Measurements from ENCODE around the gene N4BP2.
A peak's percentile ranks its signal among the peaks of the same experiment; 100 is the strongest.

The N4BP2 gene

GRCh38 chr4:40152637-40153036 is 96.0 kb downstream of the N4BP2 start:
- peaks cover 5% of the 10 kb centered on the region for H3K4me1 ChIP-seq (ENCODE audit: control insufficient read depth, insufficient read depth, low read length)
- H3K9ac ChIP-seq (ENCODE audit: low read length) = no peak overlapping the region
- no peak for DNase-seq (ENCODE audit: low read depth)
- H3K27me3 ChIP-seq (replicated peaks; ENCODE audit: control insufficient read depth, insufficient read depth, low read length) = no peaks in the 10 kb centered on the region
- H3K4me3 ChIP-seq (ENCODE audit: low read length) = no peak overlapping the region
- no peaks in the 10 kb centered on the region for H3K36me3 ChIP-seq (ENCODE audit: control insufficient read depth, insufficient read depth, low read length, severe bottlenecking)
- peaks cover 4% of the 10 kb centered on the region for H3K9me3 ChIP-seq (ENCODE audit: control insufficient read depth, low read length)

GRCh38 chr4:40157436-40157835 is 100.8 kb downstream of the N4BP2 start:
- Histone ChIP-seq H3K27me3 (replicated peaks; ENCODE audit: control insufficient read depth, insufficient read depth, low read length) (no peaks in the 10 kb centered on the region), H3K4me3 (ENCODE audit: low read length) (no peak overlapping the region), H3K36me3 (ENCODE audit: control insufficient read depth, insufficient read depth, low read length, severe bottlenecking) (no peaks in the 10 kb centered on the region), H3K9ac (ENCODE audit: low read length) (no peak overlapping the region), H3K4me1 (ENCODE audit: control insufficient read depth, insufficient read depth, low read length) (peaks cover 5% of the 10 kb centered on the region), H3K9me3 (ENCODE audit: control insufficient read depth, low read length) (no peaks in the 10 kb centered on the region)
- peak; percentile 45 for DNase-seq (ENCODE audit: low read depth)

- no peak overlapping the region for H3K9ac ChIP-seq (ENCODE audit: low read length)
- no peaks in the 10 kb centered on the region for H3K27me3 ChIP-seq (replicated peaks; ENCODE audit: control insufficient read depth, insufficient read depth, low read length)
- no peaks in the 10 kb centered on the region for H3K36me3 ChIP-seq (ENCODE audit: control insufficient read depth, insufficient read depth, low read length, severe bottlenecking)
- no peak for DNase-seq (ENCODE audit: low read depth)
- peaks cover 5% of the 10 kb centered on the region for H3K4me1 ChIP-seq (ENCODE audit: control insufficient read depth, insufficient read depth, low read length)
- H3K9me3 ChIP-seq (ENCODE audit: control insufficient read depth, low read length) = no peaks in the 10 kb centered on the region
- H3K4me3 ChIP-seq (ENCODE audit: low read length) = no peak overlapping the region
Observed at GRCh38 chr4:40160258-40160657, 103.6 kb downstream of the N4BP2 start.

- H3K4me3 ChIP-seq (ENCODE audit: low read length) = no peak overlapping the region
- no peaks in the 10 kb centered on the region for H3K27me3 ChIP-seq (replicated peaks; ENCODE audit: control insufficient read depth, insufficient read depth, low read length)
- H3K9ac ChIP-seq (ENCODE audit: low read length) = no peak overlapping the region
- no peaks in the 10 kb centered on the region for H3K4me1 ChIP-seq (ENCODE audit: control insufficient read depth, insufficient read depth, low read length)
- no peak for DNase-seq (ENCODE audit: low read depth)
- peaks cover 13% of the 10 kb centered on the region for H3K9me3 ChIP-seq (ENCODE audit: control insufficient read depth, low read length)
- peaks cover 7% of the 10 kb centered on the region for H3K36me3 ChIP-seq (ENCODE audit: control insufficient read depth, insufficient read depth, low read length, severe bottlenecking)
Observed at GRCh38 chr4:40164459-40164858, 107.8 kb downstream of the N4BP2 start.

DNA sequence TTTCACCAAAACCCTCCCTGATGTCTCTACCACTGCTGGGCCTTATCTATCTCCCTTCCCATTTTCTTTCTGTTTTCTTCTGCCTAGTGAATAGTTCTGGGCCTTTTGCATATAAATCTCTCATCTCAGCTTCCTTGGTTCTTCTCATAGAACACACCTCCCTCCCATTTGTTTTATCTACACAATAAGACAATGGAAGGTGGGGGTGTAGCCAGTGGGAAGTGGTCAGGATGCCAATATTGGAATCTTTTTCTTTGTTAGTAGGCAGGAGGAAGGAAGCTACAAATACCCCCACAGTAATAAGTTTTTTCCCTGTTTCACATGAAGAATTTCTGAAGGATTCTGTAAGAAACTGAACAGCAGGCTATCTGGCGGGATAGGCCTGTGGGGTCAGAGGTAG is 109.3 kb downstream of the N4BP2 start:
- Histone ChIP-seq H3K36me3 (ENCODE audit: control insufficient read depth, insufficient read depth, low read length, severe bottlenecking) (peaks cover 7% of the 10 kb centered on the region), H3K9ac (ENCODE audit: low read length) (no peak overlapping the region), H3K4me3 (ENCODE audit: low read length) (no peak overlapping the region), H3K4me1 (ENCODE audit: control insufficient read depth, insufficient read depth, low read length) (no peaks in the 10 kb centered on the region), H3K27me3 (replicated peaks; ENCODE audit: control insufficient read depth, insufficient read depth, low read length) (no peaks in the 10 kb centered on the region), H3K9me3 (ENCODE audit: control insufficient read depth, low read length) (peaks cover 13% of the 10 kb centered on the region)
- no peak for DNase-seq (ENCODE audit: low read depth)

DNA sequence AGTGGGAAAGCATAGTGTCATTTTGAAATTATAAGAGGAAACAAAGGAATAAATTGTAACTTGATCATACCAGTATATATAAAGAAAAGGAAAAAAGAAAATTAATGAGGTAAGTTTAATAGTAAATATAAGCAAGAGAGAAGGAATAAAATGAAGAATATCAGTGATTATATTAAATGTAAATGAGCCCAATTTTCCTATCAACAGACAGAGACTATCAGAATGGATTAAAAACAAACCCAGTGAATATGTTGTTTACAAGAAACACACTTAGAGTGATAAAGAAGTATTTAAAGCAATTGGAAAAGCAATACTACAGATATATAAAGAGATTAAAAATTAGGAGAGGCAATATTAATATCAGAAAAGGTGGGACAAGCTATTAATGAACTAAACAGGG is 111.4 kb downstream of the N4BP2 start:
- peak overlapping the region; percentile 17 for H3K4me3 ChIP-seq (ENCODE audit: low read length)
- no peak overlapping the region for H3K9ac ChIP-seq (ENCODE audit: low read length)
- H3K36me3 ChIP-seq (ENCODE audit: control insufficient read depth, insufficient read depth, low read length, severe bottlenecking) = peaks cover 7% of the 10 kb centered on the region
- no peaks in the 10 kb centered on the region for H3K27me3 ChIP-seq (replicated peaks; ENCODE audit: control insufficient read depth, insufficient read depth, low read length)
- no peak for DNase-seq (ENCODE audit: low read depth)
- peaks cover 13% of the 10 kb centered on the region for H3K9me3 ChIP-seq (ENCODE audit: control insufficient read depth, low read length)
- H3K4me1 ChIP-seq (ENCODE audit: control insufficient read depth, insufficient read depth, low read length) = no peaks in the 10 kb centered on the region

DNA sequence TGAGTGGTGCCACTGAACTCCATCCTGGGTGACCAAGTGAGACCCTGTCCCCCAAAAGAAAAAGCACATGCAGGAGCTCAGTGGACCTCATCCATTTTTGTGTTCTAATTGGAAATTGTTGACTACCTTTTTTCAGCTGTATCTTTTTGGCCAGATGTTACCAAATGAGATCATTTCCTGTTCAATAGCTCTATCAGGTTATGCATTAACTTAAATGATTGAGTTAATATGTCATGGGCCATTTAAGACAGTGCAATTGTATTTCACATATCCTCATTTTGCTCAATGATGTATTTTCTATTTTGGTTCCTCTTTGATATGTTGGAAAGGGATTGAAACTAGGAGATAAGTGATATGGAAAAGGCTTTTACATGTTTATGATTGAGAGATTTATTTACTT is 113.9 kb downstream of the N4BP2 start:
- no peak for DNase-seq (ENCODE audit: low read depth)
- Histone ChIP-seq H3K4me3 (ENCODE audit: low read length) (no peak overlapping the region), H3K9ac (ENCODE audit: low read length) (no peak overlapping the region), H3K4me1 (ENCODE audit: control insufficient read depth, insufficient read depth, low read length) (no peaks in the 10 kb centered on the region), H3K27me3 (replicated peaks; ENCODE audit: control insufficient read depth, insufficient read depth, low read length) (no peaks in the 10 kb centered on the region), H3K9me3 (ENCODE audit: control insufficient read depth, low read length) (peaks cover 13% of the 10 kb centered on the region), H3K36me3 (ENCODE audit: control insufficient read depth, insufficient read depth, low read length, severe bottlenecking) (peaks cover 7% of the 10 kb centered on the region)

DNA sequence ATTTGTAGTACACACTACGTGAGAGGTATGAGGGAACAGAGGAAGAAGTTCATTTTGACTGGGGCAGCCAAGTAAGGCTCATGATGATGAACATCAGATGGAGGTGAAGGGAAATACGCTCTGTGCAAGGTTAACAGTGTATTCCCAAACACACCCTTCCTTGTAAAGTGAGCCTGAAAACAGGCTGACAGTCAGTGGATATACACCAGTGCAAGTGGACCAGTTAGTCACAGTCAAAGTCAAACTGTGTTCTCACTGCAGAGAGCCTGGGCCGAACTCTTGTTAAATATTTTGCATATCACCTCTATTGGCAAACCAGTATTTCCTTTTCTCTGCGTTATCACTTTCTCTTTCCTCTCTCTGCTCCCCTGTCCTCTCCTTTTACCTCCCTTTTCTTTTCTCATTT is 116.8 kb downstream of the N4BP2 start:
- H3K27me3 ChIP-seq (replicated peaks; ENCODE audit: control insufficient read depth, insufficient read depth, low read length) = no peaks in the 10 kb centered on the region
- no peaks in the 10 kb centered on the region for H3K4me1 ChIP-seq (ENCODE audit: control insufficient read depth, insufficient read depth, low read length)
- no peak overlapping the region for H3K9ac ChIP-seq (ENCODE audit: low read length)
- H3K36me3 ChIP-seq (ENCODE audit: control insufficient read depth, insufficient read depth, low read length, severe bottlenecking) = no peaks in the 10 kb centered on the region
- H3K9me3 ChIP-seq (ENCODE audit: control insufficient read depth, low read length) = peaks cover under 1% of the 10 kb centered on the region
- H3K4me3 ChIP-seq (ENCODE audit: low read length) = no peak overlapping the region
- no peak for DNase-seq (ENCODE audit: low read depth)

GRCh38 chr4:40176602-40177001 is 120.0 kb downstream of the N4BP2 start:
- Histone ChIP-seq H3K4me1 (ENCODE audit: control insufficient read depth, insufficient read depth, low read length) (peaks cover 7% of the 10 kb centered on the region), H3K9me3 (ENCODE audit: control insufficient read depth, low read length) (no peaks in the 10 kb centered on the region), H3K4me3 (ENCODE audit: low read length) (peak overlapping the region; percentile 63), H3K9ac (ENCODE audit: low read length) (no peak overlapping the region), H3K27me3 (replicated peaks; ENCODE audit: control insufficient read depth, insufficient read depth, low read length) (no peaks in the 10 kb centered on the region), H3K36me3 (ENCODE audit: control insufficient read depth, insufficient read depth, low read length, severe bottlenecking) (no peaks in the 10 kb centered on the region)
- no peak for DNase-seq (ENCODE audit: low read depth)

DNA sequence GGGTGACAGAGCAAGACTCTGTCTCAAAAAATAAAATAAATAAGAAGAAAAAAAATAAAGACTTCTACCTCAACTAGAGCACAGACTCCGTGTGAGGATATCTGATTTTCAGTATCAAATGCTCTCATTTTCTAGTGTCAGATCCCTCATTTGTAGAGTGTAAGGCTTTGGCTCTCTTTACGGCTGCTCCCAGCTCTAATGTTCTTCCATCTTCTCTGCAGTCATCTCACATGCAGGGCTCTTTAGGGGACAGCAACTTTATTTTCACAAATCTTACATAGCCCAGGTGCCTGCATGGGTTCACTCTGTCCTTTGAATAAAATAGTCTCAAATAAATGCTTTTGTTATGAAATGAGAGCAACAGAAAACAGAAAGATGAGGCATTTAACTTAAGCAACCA is 120.9 kb downstream of the N4BP2 start:
- Histone ChIP-seq H3K4me3 (ENCODE audit: low read length) (no peak overlapping the region), H3K9ac (ENCODE audit: low read length) (no peak overlapping the region), H3K27me3 (replicated peaks; ENCODE audit: control insufficient read depth, insufficient read depth, low read length) (no peaks in the 10 kb centered on the region), H3K4me1 (ENCODE audit: control insufficient read depth, insufficient read depth, low read length) (peaks cover 7% of the 10 kb centered on the region), H3K36me3 (ENCODE audit: control insufficient read depth, insufficient read depth, low read length, severe bottlenecking) (no peaks in the 10 kb centered on the region), H3K9me3 (ENCODE audit: control insufficient read depth, low read length) (no peaks in the 10 kb centered on the region)
- no peak for DNase-seq (ENCODE audit: low read depth)

DNA sequence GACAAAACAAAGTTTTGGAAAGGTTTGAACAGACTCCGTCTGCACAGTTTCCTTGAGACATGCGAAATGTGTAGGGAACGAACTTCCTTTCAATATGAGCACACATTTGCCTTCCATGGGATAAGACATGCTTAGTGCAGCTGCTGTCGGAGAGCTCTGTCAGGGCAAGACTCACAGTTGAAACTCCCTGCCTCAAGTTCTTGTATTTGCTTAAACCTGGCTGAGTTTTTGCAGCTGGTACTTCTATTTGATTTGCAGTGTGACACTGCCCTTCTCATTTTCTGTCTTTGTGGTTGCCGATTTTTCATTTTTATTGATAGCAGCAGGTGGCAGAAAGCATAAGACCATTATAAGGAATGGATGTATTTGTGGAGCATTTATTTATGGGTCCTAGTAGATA is 122.0 kb downstream of the N4BP2 start:
- Histone ChIP-seq H3K9me3 (ENCODE audit: control insufficient read depth, low read length) (no peaks in the 10 kb centered on the region), H3K27me3 (replicated peaks; ENCODE audit: control insufficient read depth, insufficient read depth, low read length) (no peaks in the 10 kb centered on the region), H3K4me3 (ENCODE audit: low read length) (no peak overlapping the region), H3K36me3 (ENCODE audit: control insufficient read depth, insufficient read depth, low read length, severe bottlenecking) (no peaks in the 10 kb centered on the region), H3K9ac (ENCODE audit: low read length) (no peak overlapping the region), H3K4me1 (ENCODE audit: control insufficient read depth, insufficient read depth, low read length) (peaks cover 9% of the 10 kb centered on the region)
- no peak for DNase-seq (ENCODE audit: low read depth)

DNA sequence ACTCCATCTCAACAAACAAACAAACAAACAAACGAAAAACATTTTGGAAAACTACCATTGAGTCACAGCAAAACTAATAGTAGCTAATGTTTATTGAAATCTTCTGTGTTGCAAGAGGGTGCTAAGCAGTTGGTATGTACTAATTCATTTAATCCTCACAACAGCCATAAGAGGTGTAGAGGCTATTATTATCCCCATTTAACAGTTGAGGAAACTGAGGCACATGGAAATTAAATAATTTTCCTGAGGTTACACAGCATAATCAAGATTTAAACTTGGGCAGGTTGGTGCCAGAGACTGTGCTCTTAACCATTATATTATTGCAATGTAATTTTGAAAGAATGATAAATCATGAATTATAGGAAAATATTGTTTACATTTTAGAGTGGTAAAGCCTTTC is 122.7 kb downstream of the N4BP2 start:
- Histone ChIP-seq H3K9ac (ENCODE audit: low read length) (no peak overlapping the region), H3K27me3 (replicated peaks; ENCODE audit: control insufficient read depth, insufficient read depth, low read length) (no peaks in the 10 kb centered on the region), H3K4me1 (ENCODE audit: control insufficient read depth, insufficient read depth, low read length) (peaks cover 15% of the 10 kb centered on the region), H3K9me3 (ENCODE audit: control insufficient read depth, low read length) (no peaks in the 10 kb centered on the region), H3K36me3 (ENCODE audit: control insufficient read depth, insufficient read depth, low read length, severe bottlenecking) (no peaks in the 10 kb centered on the region), H3K4me3 (ENCODE audit: low read length) (no peak overlapping the region)
- DNase-seq (ENCODE audit: low read depth) = no peak
